CD4-positive, alpha-beta T cell (primary cell): ENCODE data around the gene SACS. TPM values are rescaled to one million over a fixed set of nuclear protein-coding genes. Genes with fewer than 3 reads are reported as not detected.

Experiments
- ATAC-seq: fragments of 200-7000 bp; cut with Tn5 transposase; one replicate; pipeline ENCODE4 v1.10.0; 2022; ENCODE audit warnings: mild to moderate bottlenecking; ENCODE audit not compliant: poor library complexity
- CTCF ChIA-PET: fragments of 350-600 bp; sonication (Branson Sonifier 250); formaldehyde crosslinking; loops from one replicate; lab custom pipeline; 2021; ENCODE audit warnings: antibody characterized with exemption, inconsistent platforms; lab: Charles Lee
- POLR2A ChIA-PET: fragments of 350-600 bp; sonication (Branson Sonifier 250); formaldehyde crosslinking; loops from one replicate; lab custom pipeline; 2021; ENCODE audit warnings: antibody characterized with exemption, inconsistent platforms; lab: Charles Lee
- DNase-seq, 14 experiments: peaks; one replicate each; pipeline ENCODE4 v3.0.0-alpha.2; 2013 to 2020; ENCODE audit warnings: mixed read lengths in 2 of 14
- H3K27ac ChIP-seq, 2 donors: one replicate each; pipeline versions ENCODE4 v1.5.1 to v1.7.0; 2013; ENCODE audit warnings: low read length in 2 of 2, low read depth in 1 of 2, mild to moderate bottlenecking in 1 of 2
- H3K27me3 ChIP-seq, 2 experiments: 1 replicate in 1 of 2; 2 replicates in 1 of 2; pipeline versions ENCODE4 v1.6.1 to v1.7.0; 2013; ENCODE audit warnings: low read length in 2 of 2, control low read depth in 1 of 2, mild to moderate bottlenecking in 1 of 2, moderate library complexity in 1 of 2; ENCODE audit not compliant: insufficient read depth in 2 of 2, control insufficient read depth in 1 of 2
- H3K36me3 ChIP-seq: one replicate; pipeline ENCODE4 v1.6.1; 2013; ENCODE audit warnings: low read length, control low read depth; ENCODE audit not compliant: insufficient read depth
- H3K4me1 ChIP-seq: one replicate; pipeline ENCODE4 v1.6.1; 2013; ENCODE audit warnings: low read length, control low read depth; ENCODE audit not compliant: insufficient read depth
- H3K4me3 ChIP-seq: one replicate; pipeline ENCODE4 v1.5.1; 2013; ENCODE audit warnings: mild to moderate bottlenecking, low read length, moderate library complexity
- H3K9me3 ChIP-seq, 2 experiments: 1 replicate in 1 of 2; 2 replicates in 1 of 2; pipeline versions ENCODE4 v1.6.1 to v1.7.0; 2013; ENCODE audit warnings: low read length in 2 of 2, mild to moderate bottlenecking in 2 of 2, control low read depth in 1 of 2, moderate library complexity in 1 of 2; ENCODE audit not compliant: control insufficient read depth in 1 of 2, insufficient read depth in 1 of 2
- H3K27ac Mint-ChIP-seq: one replicate; pipeline ENCODE4 v1.8.0; 2020; ENCODE audit warnings: mixed read lengths
- H3K27me3 Mint-ChIP-seq: one replicate; pipeline ENCODE4 v1.8.0; 2021; ENCODE audit warnings: mixed read lengths
- H3K36me3 Mint-ChIP-seq: one replicate; pipeline ENCODE4 v1.8.0; 2021; ENCODE audit warnings: low read depth, mixed read lengths
- H3K4me1 Mint-ChIP-seq: one replicate; pipeline ENCODE4 v1.8.0; 2021; ENCODE audit warnings: low read depth, mixed read lengths
- H3K4me3 Mint-ChIP-seq: one replicate; pipeline ENCODE4 v1.8.0; 2020; ENCODE audit warnings: mild to moderate bottlenecking, mixed read lengths
- H3K9me3 Mint-ChIP-seq: one replicate; pipeline ENCODE4 v1.8.0; 2020; ENCODE audit warnings: mixed read lengths
- CTCF ChIP-seq: fragments of 200-600 bp; IDR thresholded peaks from one replicate; pipeline ENCODE4 v1.8.0; 2022; ENCODE audit warnings: antibody characterized with exemption, mild to moderate bottlenecking
- intact Hi-C, 2 experiments: fragments of 100-400 bp; cut with DNase I in 1 of 2; cut with micrococcal nuclease in 1 of 2; formaldehyde crosslinking; loops; one replicate each; pipeline versions ENCODE4 v1.15.1 to v1.9.0; 2023 to 2025; cut with DNase I, micrococcal nuclease
- total RNA-seq, 174 experiments: library from RNA in 2 of 174; stranded (reverse) in 2 of 174; gene quantifications; one replicate each; pipeline ENCODE4 v1.2.3 and lab custom pipeline; 2021 to 2026

The SACS gene
- total RNA-seq, 2 experiments from 2014 or later = 8.7 to 11.6 TPM

- POLR2A ChIA-PET = no interaction called here
- ATAC-seq = no peak
- DNase-seq = no peak
- H3K36me3 Mint-ChIP-seq = no peaks in the 10 kb centered on the region
- no peak for TF ChIP-seq CTCF
- no peak overlapping the region for H3K27ac Mint-ChIP-seq
- no peak overlapping the region for H3K4me3 ChIP-seq
- no peaks in the 10 kb centered on the region for H3K4me1 Mint-ChIP-seq
- H3K9me3 ChIP-seq = no peaks in the 10 kb centered on the region
- H3K27me3 Mint-ChIP-seq = peaks cover 6% of the 10 kb centered on the region
- no peak overlapping the region for H3K27ac ChIP-seq
- no peak overlapping the region for H3K4me3 Mint-ChIP-seq
- peaks cover 11% of the 10 kb centered on the region for H3K4me1 ChIP-seq
- H3K9me3 Mint-ChIP-seq = no peaks in the 10 kb centered on the region
- CTCF ChIA-PET = no interaction called here
- no peaks in the 10 kb centered on the region for H3K36me3 ChIP-seq
- peaks cover 0 to 4% of the 10 kb centered on the region in 2 experiments for H3K27me3 ChIP-seq
- intact Hi-C loops = no loop called here
Observed at GRCh38 chr13:23470790-23471614, 37.5 kb upstream of the SACS start.

- Mint-ChIP-seq H3K27me3 (peaks cover 6% of the 10 kb centered on the region), H3K4me3 (no peak overlapping the region), H3K36me3 (no peaks in the 10 kb centered on the region), H3K27ac (no peak overlapping the region), H3K4me1 (no peaks in the 10 kb centered on the region), H3K9me3 (no peaks in the 10 kb centered on the region)
- intact Hi-C loops = loop anchor here in 1 of 2 experiments (5.0 kb wide), 3 partner anchors 93 to 492 kb away; no protein-coding TSS in a partner anchor
- Histone ChIP-seq H3K4me3 (no peak overlapping the region), H3K36me3 (no peaks in the 10 kb centered on the region), H3K27ac (no peak overlapping the region), H3K9me3 (no peaks in the 10 kb centered on the region), H3K4me1 (peaks cover 14% of the 10 kb centered on the region), H3K27me3 (no peaks in the 10 kb centered on the region)
- no peak for TF ChIP-seq CTCF
- ChIA-PET CTCF (no interaction called here), POLR2A (no interaction called here)
- DNase-seq = no peak
- no peak for ATAC-seq
Observed at GRCh38 chr13:23469951-23470421, 36.5 kb upstream of the SACS start.

GRCh38 chr13:23468811-23469210, 35.3 kb upstream of the SACS start:
- Mint-ChIP-seq H3K36me3 (no peaks in the 10 kb centered on the region), H3K4me1 (no peaks in the 10 kb centered on the region), H3K27ac (no peak overlapping the region), H3K9me3 (no peaks in the 10 kb centered on the region), H3K27me3 (peaks cover 6% of the 10 kb centered on the region), H3K4me3 (no peak overlapping the region)
- ATAC-seq (no peak), DNase-seq (no peak)
- H3K4me1 ChIP-seq = peaks cover 14% of the 10 kb centered on the region
- H3K27me3 ChIP-seq = no peaks in the 10 kb centered on the region
- no peak overlapping the region for H3K27ac ChIP-seq
- no peak for TF ChIP-seq CTCF
- POLR2A ChIA-PET = no interaction called here
- CTCF ChIA-PET = no interaction called here
- H3K9me3 ChIP-seq = no peaks in the 10 kb centered on the region
- intact Hi-C loops = loop anchor here in 1 of 2 experiments (5.0 kb wide), 3 partner anchors 92 to 493 kb away; no protein-coding TSS in a partner anchor
- no peaks in the 10 kb centered on the region for H3K36me3 ChIP-seq
- H3K4me3 ChIP-seq = no peak overlapping the region
